Fibroblast of upper back skin (primary cell): Measurements from ENCODE around the gene KLHL29.

ENCODE experiments used
- DNase-seq: peaks from one replicate; pipeline ENCODE4 v3.0.0-alpha.2; 2013

Gene KLHL29

GRCh38 chr2:23399674-23400261 lies 14.8 kb downstream of the KLHL29 start:
- DNase-seq, result no peak

GRCh38 chr2:23400703-23401102 lies 15.7 kb downstream of the KLHL29 start:
- DNase-seq, result no peak

GRCh38 chr2:23401427-23402204 lies 16.6 kb downstream of the KLHL29 start:
- DNase-seq, result no peak

GRCh38 chr2:23402205-23402740 lies 17.3 kb downstream of the KLHL29 start:
- no peak for DNase-seq

GRCh38 chr2:23404426-23404825 lies 19.4 kb downstream of the KLHL29 start:
- DNase-seq, result peak; percentile 88

- no peak for DNase-seq
These were observed 24.3 kb downstream of the KLHL29 start for GRCh38 chr2:23409248-23409647.

- DNase-seq, result no peak
These were observed 25.6 kb downstream of the KLHL29 start for GRCh38 chr2:23410596-23410995.

- peak; percentile 93 for DNase-seq
These were observed 26.9 kb downstream of the KLHL29 start for GRCh38 chr2:23411752-23412431.

- peak; percentile 82 for DNase-seq
These were observed 27.7 kb downstream of the KLHL29 start for GRCh38 chr2:23412556-23413155.

GRCh38 chr2:23413641-23414040 lies 28.7 kb downstream of the KLHL29 start:
- no peak for DNase-seq

GRCh38 chr2:23414106-23414505 lies 29.1 kb downstream of the KLHL29 start:
- DNase-seq, result no peak

- DNase-seq, result no peak
These were observed 29.9 kb downstream of the KLHL29 start for GRCh38 chr2:23414871-23415270.

- DNase-seq, result no peak
These were observed 32.3 kb downstream of the KLHL29 start for GRCh38 chr2:23417310-23417709.

GRCh38 chr2:23418056-23418455 lies 33.1 kb downstream of the KLHL29 start:
- DNase-seq, result no peak

- peak; percentile 66 for DNase-seq
These were observed 33.5 kb downstream of the KLHL29 start for GRCh38 chr2:23418461-23418911.

- no peak for DNase-seq
These were observed 34.5 kb downstream of the KLHL29 start for GRCh38 chr2:23419171-23420090.

GRCh38 chr2:23420091-23420839 lies 35.3 kb downstream of the KLHL29 start:
- DNase-seq, result no peak

- DNase-seq, result no peak
These were observed 36.0 kb downstream of the KLHL29 start for GRCh38 chr2:23420840-23421476.

GRCh38 chr2:23422089-23423061 lies 37.4 kb downstream of the KLHL29 start:
- DNase-seq, result no peak
